Upper lobe of left lung (tissue), 6 donors: ENCODE data around the gene GNPTAB. TPM values are rescaled to one million over a fixed set of nuclear protein-coding genes. Genes with fewer than 3 reads are reported as not detected.

Experiments used
- ATAC-seq, 2 donors: fragments of 200-7000 bp; cut with Tn5 transposase; one replicate each; pipeline ENCODE4 v1.9.1; 2022; ENCODE audit warnings: mild to moderate bottlenecking in 2 of 2, moderate library complexity in 2 of 2; ENCODE audit not compliant: low FRiP score in 2 of 2
- DNase-seq, 2 donors: peaks; one replicate each; pipeline ENCODE4 v3.0.0-alpha.2; 2019 to 2020
- H3K27ac ChIP-seq, 4 donors: fragments of 200-600 bp; sonication (generic); one replicate each; pipeline ENCODE4 v1.5.1; 2016 to 2019
- H3K27me3 ChIP-seq, 4 donors: fragments of 200-600 bp; sonication (generic); one replicate each; pipeline ENCODE4 v1.5.1; 2017 to 2019
- H3K36me3 ChIP-seq, 4 donors: fragments of 200-600 bp; sonication (generic); one replicate each; pipeline ENCODE4 v1.5.1; 2016 to 2019
- H3K4me1 ChIP-seq, 4 donors: fragments of 200-600 bp; sonication (generic); one replicate each; pipeline ENCODE4 v1.5.1; 2018 to 2019
- H3K4me3 ChIP-seq, 4 donors: fragments of 200-600 bp; sonication (generic); one replicate each; pipeline ENCODE4 v1.5.1; 2017 to 2019; ENCODE audit warnings: mild to moderate bottlenecking in 2 of 4, moderate library complexity in 1 of 4
- H3K9me3 ChIP-seq, 4 donors: fragments of 200-600 bp; sonication (generic); one replicate each; pipeline ENCODE4 v1.5.1; 2018 to 2019
- EP300 ChIP-seq, 4 donors: sonication (generic); formaldehyde crosslinking; IDR thresholded peaks; one replicate each; pipeline ENCODE4 v1.5.1; 2017; ENCODE audit warnings: antibody characterized with exemption in 4 of 4, control low read depth in 2 of 4
- POLR2A ChIP-seq, 4 donors: fragments of 450-650 bp; IDR thresholded peaks; one replicate each; pipeline ENCODE4 v1.5.1; 2016 to 2017; ENCODE audit warnings: antibody characterized with exemption in 4 of 4, mild to moderate bottlenecking in 2 of 4
- POLR2AphosphoS5 ChIP-seq, 2 donors: sonication (generic); formaldehyde crosslinking; IDR thresholded peaks; one replicate each; pipeline ENCODE4 v1.5.1; 2017; ENCODE audit warnings: antibody characterized with exemption in 2 of 2
- WGBS, 2 donors: methylation state at CpG; one replicate each; pipeline ENCODE4 v1.1.5; 2017 to 2018; 5-methylcytosine and 5-hydroxymethylcytosine counted together
- total RNA-seq, 6 donors: library from RNA; depleted of rRNA in 4 of 6; stranded (reverse); fragments of >200 nt in 4 of 6; gene quantifications; one replicate each; pipeline versions ENCODE4 v1.1.0 to v1.2.1, GENCODE V29; 2016 to 2021
- TF ChIP-seq, protein P1 (sequence below), 6 experiments: fragments of 450-650 bp in 4 of 6; fragments of 200-600 bp in 2 of 6; sonication (generic) in 2 of 6; IDR thresholded peaks; one replicate each; pipeline ENCODE4 v1.5.1; 2016 to 2019; ENCODE audit warnings: antibody characterized with exemption in 6 of 6
- donor health status: DM: no; HTN: no; CAD: no; lungs with moderate emphysema.
- donor health status: DM: no; HTN: yes; CAD: no; lungs with severe emphysema.

The GNPTAB gene
- total RNA-seq, 6 donors from 2014 or later = 45.8 to 73.3 (median 57.5) TPM

DNA sequence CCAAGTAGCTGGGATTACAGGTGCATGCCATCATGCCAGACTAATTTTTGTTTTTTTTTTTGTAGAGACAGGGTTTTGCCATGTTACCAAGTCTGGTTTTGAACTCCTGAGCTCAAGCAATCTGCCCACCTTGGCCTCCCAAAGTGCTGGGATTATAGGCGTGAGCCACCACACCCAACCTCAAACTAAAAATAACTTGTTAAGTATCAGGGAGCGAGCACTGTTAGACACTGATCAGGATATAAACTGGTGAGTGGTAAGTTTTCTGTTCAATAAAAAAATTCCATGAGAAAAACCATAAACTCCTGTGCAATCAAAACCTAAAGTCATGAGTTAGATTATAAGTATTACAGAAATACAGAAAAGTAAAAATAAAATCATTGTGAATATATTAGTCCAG, 46.9 kb downstream of the GNPTAB start:
- Histone ChIP-seq H3K4me3 (no peak overlapping the region), H3K9me3 (no peaks in the 10 kb centered on the region), H3K27ac (no peak overlapping the region), H3K27me3 (no peaks in the 10 kb centered on the region), H3K36me3 (peaks cover 0 to 55% (median 3%) of the 10 kb centered on the region in 4 donors), H3K4me1 (peaks cover 0 to 5% (median 0%) of the 10 kb centered on the region in 4 donors)
- no peak for ATAC-seq
- TF ChIP-seq POLR2AphosphoS5 (IDR thresholded peaks at IDR 0.05) (no peak), EP300 (IDR thresholded peaks at IDR 0.05) (no peak)
- TF ChIP-seq, protein P1, sequence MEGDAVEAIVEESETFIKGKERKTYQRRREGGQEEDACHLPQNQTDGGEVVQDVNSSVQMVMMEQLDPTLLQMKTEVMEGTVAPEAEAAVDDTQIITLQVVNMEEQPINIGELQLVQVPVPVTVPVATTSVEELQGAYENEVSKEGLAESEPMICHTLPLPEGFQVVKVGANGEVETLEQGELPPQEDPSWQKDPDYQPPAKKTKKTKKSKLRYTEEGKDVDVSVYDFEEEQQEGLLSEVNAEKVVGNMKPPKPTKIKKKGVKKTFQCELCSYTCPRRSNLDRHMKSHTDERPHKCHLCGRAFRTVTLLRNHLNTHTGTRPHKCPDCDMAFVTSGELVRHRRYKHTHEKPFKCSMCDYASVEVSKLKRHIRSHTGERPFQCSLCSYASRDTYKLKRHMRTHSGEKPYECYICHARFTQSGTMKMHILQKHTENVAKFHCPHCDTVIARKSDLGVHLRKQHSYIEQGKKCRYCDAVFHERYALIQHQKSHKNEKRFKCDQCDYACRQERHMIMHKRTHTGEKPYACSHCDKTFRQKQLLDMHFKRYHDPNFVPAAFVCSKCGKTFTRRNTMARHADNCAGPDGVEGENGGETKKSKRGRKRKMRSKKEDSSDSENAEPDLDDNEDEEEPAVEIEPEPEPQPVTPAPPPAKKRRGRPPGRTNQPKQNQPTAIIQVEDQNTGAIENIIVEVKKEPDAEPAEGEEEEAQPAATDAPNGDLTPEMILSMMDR (IDR thresholded peaks at IDR 0.05) = no peak
- 82 to 97% methylated on average over 2 of the region's 2 CpGs for WGBS, 2 donors
- no peak for DNase-seq

DNA sequence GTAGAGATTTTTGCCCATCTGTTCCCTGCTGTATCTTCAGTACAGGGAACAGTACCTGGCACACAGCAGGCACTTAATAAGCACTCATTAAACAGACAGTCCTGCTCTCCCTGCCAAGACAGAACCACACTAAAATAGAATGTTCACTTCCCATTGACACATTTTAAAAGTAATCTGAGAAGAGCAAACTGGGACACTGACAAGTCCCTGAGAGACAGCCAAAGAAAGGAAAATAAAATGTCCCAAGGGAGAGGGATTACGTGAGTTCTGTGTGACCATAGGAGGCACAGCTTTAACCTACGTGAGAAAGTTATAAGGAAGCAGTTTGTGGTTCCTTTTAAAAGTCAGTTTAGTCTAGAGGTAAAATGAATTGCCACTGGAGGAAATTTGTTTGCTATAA, 47.6 kb downstream of the GNPTAB start:
- Histone ChIP-seq H3K9me3 (no peaks in the 10 kb centered on the region), H3K27ac (no peak overlapping the region), H3K4me3 (no peak overlapping the region), H3K27me3 (no peaks in the 10 kb centered on the region), H3K4me1 (peaks cover 1 to 5% (median 3%) of the 10 kb centered on the region in 4 donors), H3K36me3 (peaks cover 0 to 49% (median 2%) of the 10 kb centered on the region in 4 donors)
- ATAC-seq (no peak), DNase-seq (no peak)
- TF ChIP-seq POLR2AphosphoS5 (IDR thresholded peaks at IDR 0.05) = no peak
- TF ChIP-seq POLR2A (IDR thresholded peaks at IDR 0.05) = no peak
- TF ChIP-seq, protein P1 (IDR thresholded peaks at IDR 0.05) = no peak
- no peak for TF ChIP-seq EP300 (IDR thresholded peaks at IDR 0.05)
- 79 to 91% methylated on average over 2 of the region's 2 CpGs for WGBS, 2 donors

DNA sequence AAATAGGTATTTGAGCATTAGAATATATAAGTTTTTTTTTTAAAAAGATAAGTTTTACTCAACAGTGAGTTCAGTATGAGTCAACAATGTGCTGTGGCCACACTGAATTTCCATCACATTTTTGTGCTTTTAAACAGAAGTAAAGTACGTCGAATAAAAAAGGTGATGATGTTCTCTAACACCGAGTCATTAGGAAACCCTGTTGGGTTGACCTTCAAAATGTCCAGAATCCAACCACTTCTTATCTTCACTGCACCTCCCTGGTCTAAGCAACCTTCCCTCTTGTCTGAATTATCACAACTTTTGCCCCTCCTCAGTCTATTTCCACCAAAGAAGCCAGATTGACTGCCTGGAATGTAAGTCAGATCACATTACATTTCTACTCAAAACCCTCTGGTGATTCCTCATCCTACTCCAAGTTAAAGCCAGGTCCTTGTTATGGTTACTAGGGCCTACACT, 48.5 kb downstream of the GNPTAB start:
- no peaks in the 10 kb centered on the region for H3K9me3 ChIP-seq
- no peak for TF ChIP-seq EP300 (IDR thresholded peaks at IDR 0.05)
- TF ChIP-seq, protein P1 (IDR thresholded peaks at IDR 0.05) = no peak
- no peak for TF ChIP-seq POLR2A (IDR thresholded peaks at IDR 0.05)
- TF ChIP-seq POLR2AphosphoS5 (IDR thresholded peaks at IDR 0.05) = no peak
- no peak overlapping the region for H3K27ac ChIP-seq
- H3K4me3 ChIP-seq = no peak overlapping the region
- 90 to 92% methylated on average over 3 of the region's 3 CpGs for WGBS, 2 donors
- DNase-seq = no peak
- ATAC-seq = no peak
- peaks cover 0 to 47% (median 2%) of the 10 kb centered on the region in 4 donors for H3K36me3 ChIP-seq
- H3K27me3 ChIP-seq = no peaks in the 10 kb centered on the region
- H3K4me1 ChIP-seq = peaks cover 7 to 10% (median 9%) of the 10 kb centered on the region in 4 donors

DNA sequence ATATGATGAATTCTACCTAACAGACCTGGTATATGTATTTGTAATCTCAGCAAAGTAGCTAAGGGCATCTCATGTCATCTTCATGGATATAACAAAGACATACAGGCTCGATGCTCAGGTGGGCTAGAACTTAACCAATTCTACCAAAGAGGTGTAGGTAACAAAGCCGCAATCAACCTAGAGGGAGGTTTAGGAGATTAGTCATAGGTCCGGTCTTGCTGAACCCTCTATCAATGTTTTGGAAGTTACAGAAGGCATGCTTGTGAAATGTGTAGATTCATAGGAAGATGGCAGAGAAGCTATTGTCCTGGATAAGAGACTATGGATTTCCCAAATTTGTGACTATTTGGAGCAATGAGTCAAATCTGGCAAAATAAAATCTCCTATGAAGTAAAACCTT, 48.9 kb downstream of the GNPTAB start:
- ATAC-seq = no peak
- H3K9me3 ChIP-seq = no peaks in the 10 kb centered on the region
- TF ChIP-seq, protein P1 (IDR thresholded peaks at IDR 0.05) = no peak
- DNase-seq = no peak
- H3K4me1 ChIP-seq = peaks cover 9 to 14% (median 11%) of the 10 kb centered on the region in 4 donors
- WGBS, 2 donors = 87 to 90% methylated on average over 3 of the region's 3 CpGs
- H3K27me3 ChIP-seq = no peaks in the 10 kb centered on the region
- no peak overlapping the region for H3K27ac ChIP-seq
- peaks cover 0 to 50% (median 2%) of the 10 kb centered on the region in 4 donors for H3K36me3 ChIP-seq
- no peak overlapping the region for H3K4me3 ChIP-seq

DNA sequence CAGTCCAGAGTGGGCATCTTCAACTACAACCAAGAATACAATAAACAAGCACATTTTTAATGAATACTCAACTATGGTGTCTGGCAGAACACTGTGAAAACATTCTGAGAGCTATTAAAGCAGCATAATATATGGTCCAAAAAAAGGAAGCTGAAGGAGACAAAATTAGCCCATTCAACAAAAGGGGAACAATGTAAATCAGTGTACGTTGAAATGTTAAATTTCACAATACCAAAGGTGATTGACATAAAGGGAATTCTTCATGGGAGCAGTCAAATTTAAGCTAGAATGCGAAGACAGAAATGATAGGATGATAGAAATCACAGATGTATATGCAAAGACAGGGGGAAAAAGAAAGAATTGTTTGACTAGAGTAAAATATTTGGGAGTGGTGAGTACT, 50.2 kb downstream of the GNPTAB start:
- ATAC-seq = no peak
- Histone ChIP-seq H3K27ac (no peak overlapping the region), H3K36me3 (peaks cover 0 to 45% (median 2%) of the 10 kb centered on the region in 4 donors), H3K9me3 (no peaks in the 10 kb centered on the region), H3K4me3 (no peak overlapping the region), H3K4me1 (peaks cover 9 to 15% (median 12%) of the 10 kb centered on the region in 4 donors), H3K27me3 (no peaks in the 10 kb centered on the region)
- 70 to 77% methylated on average over 2 of the region's 2 CpGs for WGBS, 2 donors
- TF ChIP-seq EP300 (IDR thresholded peaks at IDR 0.05) (no peak), POLR2AphosphoS5 (IDR thresholded peaks at IDR 0.05) (no peak), POLR2A (IDR thresholded peaks at IDR 0.05) (no peak)
- TF ChIP-seq, protein P1 (IDR thresholded peaks at IDR 0.05) = no peak
- no peak for DNase-seq
